ENCODE data around the gene RDX. TPM values are rescaled to one million over a fixed set of nuclear protein-coding genes. Genes with fewer than 3 reads are reported as not detected.
A peak's percentile ranks its signal among the peaks of the same experiment; 100 is the strongest.
"Not testable (repeated sequence)": the region's sequence is repeated elsewhere in the genome, so short reads cannot be mapped to it uniquely, and the experiment has no call there.

The RDX gene
- total and polyA plus RNA-seq, 9 of the 15 experiments (the other 6 are each of a cell fraction or from before 2014, with no cell fraction given) = 35.6 to 62.1 (median 54.3) TPM

DNA sequence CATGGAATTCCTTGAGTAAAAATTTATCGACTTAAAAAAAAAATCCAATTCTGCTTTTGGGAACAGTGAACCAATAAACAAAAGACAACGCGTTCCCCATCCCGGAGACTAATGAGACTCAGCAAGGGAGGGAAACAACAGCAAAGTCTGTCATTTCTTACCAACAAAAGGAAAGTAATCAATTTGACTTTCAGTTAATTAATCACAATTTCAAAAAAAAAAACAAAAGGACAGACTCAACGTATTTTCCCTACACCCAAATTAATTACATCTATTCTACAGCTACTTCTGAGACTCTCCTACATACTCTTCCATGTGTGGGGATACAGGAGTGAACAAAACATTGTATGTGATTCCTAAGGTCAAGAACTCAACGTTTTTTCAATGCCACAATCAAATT, 1.9 kb downstream of the RDX start (continued):
- no peak for TF ChIP-seq ZNF311 (CRISPR knock-in tag; IDR thresholded peaks at IDR 0.05)
- TF ChIP-seq CCAR2 (IDR thresholded peaks at IDR 0.05; ENCODE audit: low read depth, low read length) = no peak
- TF ChIP-seq, protein P1, sequence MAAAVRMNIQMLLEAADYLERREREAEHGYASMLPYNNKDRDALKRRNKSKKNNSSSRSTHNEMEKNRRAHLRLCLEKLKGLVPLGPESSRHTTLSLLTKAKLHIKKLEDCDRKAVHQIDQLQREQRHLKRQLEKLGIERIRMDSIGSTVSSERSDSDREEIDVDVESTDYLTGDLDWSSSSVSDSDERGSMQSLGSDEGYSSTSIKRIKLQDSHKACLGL (CRISPR knock-in tag; IDR thresholded peaks at IDR 0.05; ENCODE audit: borderline replicate concordance, poor library complexity, severe bottlenecking) = no peak
- TF ChIP-seq GABPB2 (CRISPR knock-in tag; conservative IDR thresholded peaks at IDR 0.05) = no peak

DNA sequence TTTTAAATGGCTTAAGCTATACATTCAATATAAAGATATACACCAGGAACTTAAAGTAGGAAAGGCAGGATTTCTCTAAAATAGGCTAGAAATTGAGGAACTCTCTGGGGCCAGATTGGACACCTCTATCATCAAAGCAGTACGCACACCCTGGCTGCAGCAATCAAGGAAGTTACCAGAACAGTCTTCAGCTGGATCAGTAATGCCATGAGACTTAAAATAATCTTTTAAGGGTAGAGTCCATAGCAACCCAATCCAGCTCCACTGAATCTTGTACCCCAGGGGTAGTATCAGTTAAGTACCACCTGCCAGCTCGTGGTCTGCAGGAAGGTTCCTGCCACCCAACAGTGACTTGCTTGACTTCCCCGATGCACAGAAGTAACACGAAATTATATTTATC, 3.0 kb downstream of the RDX start:
- H3K27ac ChIP-seq (ENCODE audit: extremely low read depth, low read depth, low read length) = no peak overlapping the region; the same call in 2 of the 3 replicates

DNA sequence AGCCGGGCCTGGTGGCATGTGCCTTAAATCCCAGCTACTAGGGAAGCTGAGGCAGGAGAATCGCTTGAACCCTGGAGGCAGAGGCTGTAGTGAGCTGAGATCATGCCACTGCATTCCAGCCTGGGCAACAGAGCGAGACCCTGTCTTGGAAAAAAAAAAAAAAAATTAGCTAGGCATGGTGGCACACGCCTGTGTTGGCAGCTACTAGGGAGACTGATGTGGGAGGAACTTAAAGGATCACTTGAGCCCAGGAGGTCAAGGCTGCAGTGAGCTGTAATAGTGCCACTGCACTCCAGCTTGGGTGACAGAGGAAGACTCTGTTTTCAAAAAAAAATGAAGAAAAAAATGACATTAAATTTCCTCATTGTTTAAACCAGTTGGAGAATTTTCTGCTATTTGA, 4.3 kb downstream of the RDX start:
- H3K4me1 ChIP-seq (replicated peaks in 1 of 2; ENCODE audit: control insufficient read depth in 2 of 2, insufficient read depth in 2 of 2, low read length in 2 of 2) = peaks cover 13 to 18% of the 10 kb centered on the region in 2 experiments
- H3K79me2 ChIP-seq (ENCODE audit: control insufficient read depth, insufficient read depth, low read length) = peaks cover 92% of the 10 kb centered on the region
- H3K4me3 ChIP-seq; FAIRE-seq; DNase-seq (ENCODE audit: extremely low read depth in 1 of 4, low spot score in 3 of 4); in situ Hi-C loops (cut with MboI); H3K4me2 ChIP-seq (ENCODE audit: insufficient read depth, low read length); H3K9me3 ChIP-seq (replicated peaks; ENCODE audit: control insufficient read depth, insufficient read depth, low read depth, low read length); ATAC-seq; H3K36me3 ChIP-seq (ENCODE audit: control insufficient read depth, insufficient read depth, low read length); H2AFZ ChIP-seq (ENCODE audit: low read depth, low read length); H3K27me3 ChIP-seq (ENCODE audit: control insufficient read depth in 2 of 2, insufficient read depth in 2 of 2, low read length in 2 of 2); H3K9me1 ChIP-seq (ENCODE audit: control insufficient read depth, insufficient read depth, low read length); BruUV-seq (replicated peaks); H3K27ac ChIP-seq (ENCODE audit: extremely low read depth, low read depth, low read length); intact Hi-C loops (cut with micrococcal nuclease); H3K9ac ChIP-seq (ENCODE audit: insufficient read depth in 1 of 2, low read depth in 2 of 2, low read length in 2 of 2): not testable (repeated sequence)
- POLR2A ChIA-PET = interaction anchor here (0.7 kb wide), 1 partner anchor 28 kb away, joined by 3 read pairs; no protein-coding TSS in a partner anchor
- peaks cover 22% of the 10 kb centered on the region for H4K20me1 ChIP-seq (replicated peaks; ENCODE audit: control insufficient read depth, insufficient read depth, low read length)
- 94% methylated on average over 3 of the region's 4 CpGs for WGBS (ENCODE audit: insufficient coverage, low coverage, missing lambda C conversion rate)
- CTCF ChIA-PET (ENCODE audit: low intra/inter-chr PET ratio) = interaction anchor here (0.7 kb wide), 1 partner anchor 79 kb away, joined by 3 read pairs; no protein-coding TSS in a partner anchor

More for the DNA sequence above, 3.0 kb downstream of the RDX start:
- ATAC-seq = no peak
- H3K9me3 ChIP-seq (replicated peaks; ENCODE audit: control insufficient read depth, insufficient read depth, low read depth, low read length) = no peaks in the 10 kb centered on the region
- H3K4me1 ChIP-seq (replicated peaks in 1 of 2; ENCODE audit: control insufficient read depth in 2 of 2, insufficient read depth in 2 of 2, low read length in 2 of 2) = peaks cover 13 to 25% of the 10 kb centered on the region in 2 experiments
- no peak for FAIRE-seq
- no peak overlapping the region for H2AFZ ChIP-seq (ENCODE audit: low read depth, low read length)
- no peaks in the 10 kb centered on the region for H3K27me3 ChIP-seq (ENCODE audit: control insufficient read depth in 2 of 2, insufficient read depth in 2 of 2, low read length in 2 of 2)
- CTCF ChIA-PET (ENCODE audit: low intra/inter-chr PET ratio) = no interaction called here
- intact Hi-C loops (cut with micrococcal nuclease) = no loop called here
- no peak for TF ChIP-seq PTRF (tag; IDR thresholded peaks at IDR 0.05)
- peak; percentile 62; the same call in 1 of the 2 replicates for TF ChIP-seq SPI1 (IDR thresholded peaks at IDR 0.05; ENCODE audit: borderline replicate concordance, low read depth, low read length)
- TF ChIP-seq, protein P2, sequence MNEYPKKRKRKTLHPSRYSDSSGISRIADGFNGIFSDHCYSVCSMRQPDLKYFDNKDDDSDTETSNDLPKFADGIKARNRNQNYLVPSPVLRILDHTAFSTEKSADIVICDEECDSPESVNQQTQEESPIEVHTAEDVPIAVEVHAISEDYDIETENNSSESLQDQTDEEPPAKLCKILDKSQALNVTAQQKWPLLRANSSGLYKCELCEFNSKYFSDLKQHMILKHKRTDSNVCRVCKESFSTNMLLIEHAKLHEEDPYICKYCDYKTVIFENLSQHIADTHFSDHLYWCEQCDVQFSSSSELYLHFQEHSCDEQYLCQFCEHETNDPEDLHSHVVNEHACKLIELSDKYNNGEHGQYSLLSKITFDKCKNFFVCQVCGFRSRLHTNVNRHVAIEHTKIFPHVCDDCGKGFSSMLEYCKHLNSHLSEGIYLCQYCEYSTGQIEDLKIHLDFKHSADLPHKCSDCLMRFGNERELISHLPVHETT (CRISPR knock-in tag; conservative IDR thresholded peaks at IDR 0.05 in 1 of 2, IDR thresholded peaks at IDR 0.05 in 1 of 2) = no peak
- TF ChIP-seq ZFP1 (CRISPR knock-in tag; IDR thresholded peaks at IDR 0.05) = no peak
- TF ChIP-seq RHOXF2B (CRISPR knock-in tag; conservative IDR thresholded peaks at IDR 0.05) = no peak
- TF ChIP-seq HDAC6 (IDR thresholded peaks at IDR 0.05; ENCODE audit: low read depth, low read length) = no peak
- no peak for TF ChIP-seq DPF2 (IDR thresholded peaks at IDR 0.05)
- TF ChIP-seq CCNT2 (IDR thresholded peaks at IDR 0.05; ENCODE audit: borderline replicate concordance, extremely low read depth, insufficient read length, low read depth, low read length) = no peak
- H4K20me1 ChIP-seq (replicated peaks; ENCODE audit: control insufficient read depth, insufficient read depth, low read length) = peaks cover 15% of the 10 kb centered on the region
- peak overlapping the region; percentile 59 for H3K4me2 ChIP-seq (ENCODE audit: insufficient read depth, low read length)
- POLR2A ChIA-PET = interaction anchor here (0.9 to 2.3 kb wide), 4 partner anchors 9 to 69 kb away, joined by 3 to 5 read pairs (median 4); no protein-coding TSS in a partner anchor
- in situ Hi-C loops (cut with MboI) = no loop called here
- H3K4me3 ChIP-seq = peak overlapping the region; percentile 0; the same call in 1 of the 2 replicates
- H3K9ac ChIP-seq (ENCODE audit: insufficient read depth in 1 of 2, low read depth in 2 of 2, low read length in 2 of 2) = peak overlapping the region; percentile 12 to 43; a peak in 1 of 4 replicates
- WGBS (ENCODE audit: insufficient coverage, low coverage, missing lambda C conversion rate) = 28% methylated on average over 4 of the region's 4 CpGs
- BruUV-seq (replicated peaks) = no TSS peak
- peaks cover 5% of the 10 kb centered on the region; the same call in 2 of the 3 replicates for H3K36me3 ChIP-seq (ENCODE audit: control insufficient read depth, insufficient read depth, low read length)
- peak in 2 of 4 experiments; percentile 18 to 19 for DNase-seq (ENCODE audit: extremely low read depth in 1 of 4, low spot score in 3 of 4)
- H3K9me1 ChIP-seq (ENCODE audit: control insufficient read depth, insufficient read depth, low read length) = no peaks in the 10 kb centered on the region
- peaks cover 79% of the 10 kb centered on the region for H3K79me2 ChIP-seq (ENCODE audit: control insufficient read depth, insufficient read depth, low read length)

Data from K562 (cell line).